H1 (cell line): ENCODE measurements around the gene MPHOSPH9. TPM values are rescaled to one million over a fixed set of nuclear protein-coding genes. Genes with fewer than 3 reads are reported as not detected.

Source experiments
- CTCF ChIA-PET: fragments of 300-600 bp; sonication (Branson Sonifier 250); formaldehyde crosslinking; loops from one replicate; lab custom pipeline; 2021; ENCODE audit not compliant: partially characterized antibody; lab: Charles Lee
- POLR2A ChIA-PET: fragments of 300-600 bp; sonication (Branson Sonifier 250); formaldehyde crosslinking; loops from one replicate; lab custom pipeline; 2021; ENCODE audit warnings: inconsistent platforms; ENCODE audit not compliant: partially characterized antibody; lab: Charles Lee
- DNase-seq, 2 experiments: peaks; one replicate each; pipeline versions ENCODE4 v3.0.0 to v3.0.0-alpha.2; 2010 to 2022; ENCODE audit warnings: low spot score in 2 of 2, low read depth in 1 of 2, mixed read lengths in 1 of 2
- FAIRE-seq: peaks from 2 replicates; lab custom pipeline; 2011; peaks lifted over from hg19 to GRCh38; lab: Jason Lieb, UNC
- H2AFZ ChIP-seq: 2 replicates; pipeline ENCODE4 v1.8.1; 2012; ENCODE audit warnings: low read length, inconsistent platforms
- H2AK5ac ChIP-seq: 2 replicates; pipeline ENCODE4 v1.6.1; 2013; ENCODE audit warnings: low read depth, low read length
- H2BK120ac ChIP-seq: replicated peaks from 2 replicates; pipeline ENCODE3; 2013; ENCODE audit warnings: low read depth, low read length, inconsistent platforms
- H2BK12ac ChIP-seq: 2 replicates; pipeline ENCODE4 v1.6.1; 2013; ENCODE audit warnings: low read depth, low read length
- H2BK15ac ChIP-seq: 2 replicates; pipeline ENCODE4 v1.6.1; 2013; ENCODE audit warnings: low read length
- H2BK20ac ChIP-seq: 2 replicates; pipeline ENCODE4 v1.6.1; 2013; ENCODE audit warnings: low read length
- H2BK5ac ChIP-seq: 2 replicates; pipeline ENCODE4 v1.6.1; 2013; ENCODE audit warnings: low read depth, low read length
- H3K14ac ChIP-seq: 2 replicates; pipeline ENCODE4 v1.6.1; 2013; ENCODE audit warnings: inconsistent platforms; ENCODE audit not compliant: insufficient read length
- H3K18ac ChIP-seq: 2 replicates; pipeline ENCODE4 v1.6.1; 2013; ENCODE audit warnings: low read length; ENCODE audit errors: extremely low read depth
- H3K23ac ChIP-seq: 2 replicates; pipeline ENCODE4 v1.6.1; 2013; ENCODE audit warnings: inconsistent platforms; ENCODE audit not compliant: insufficient read length
- H3K23me2 ChIP-seq: 2 replicates; pipeline ENCODE4 v1.6.1; 2013; ENCODE audit warnings: low read depth, low read length
- H3K27ac ChIP-seq: 2 replicates; pipeline ENCODE4 v1.6.1; 2011; ENCODE audit warnings: low read depth, low read length, inconsistent platforms
- H3K27me3 ChIP-seq, 4 experiments: replicated peaks in 1 of 4; 1 replicate in 1 of 4; 2 replicates in 3 of 4; pipeline versions ENCODE4 v1.6.1 to v1.8.1; 2011 to 2013; ENCODE audit warnings: low read length in 3 of 4, mild to moderate bottlenecking in 3 of 4, inconsistent platforms in 2 of 4, mixed read lengths in 2 of 4, moderate library complexity in 1 of 4; ENCODE audit not compliant: control insufficient read depth in 3 of 4, insufficient read depth in 3 of 4; ENCODE audit errors: extremely low read depth in 1 of 4
- H3K36me3 ChIP-seq, 4 experiments: 2 replicates each; pipeline versions ENCODE4 v1.6.1 to v1.8.1; 2011 to 2013; ENCODE audit warnings: mild to moderate bottlenecking in 4 of 4, low read length in 3 of 4, moderate library complexity in 2 of 4, control low read depth in 1 of 4, inconsistent platforms in 1 of 4; ENCODE audit not compliant: insufficient read depth in 4 of 4, control insufficient read depth in 2 of 4
- H3K4ac ChIP-seq: replicated peaks from 2 replicates; pipeline ENCODE3; 2013; ENCODE audit warnings: low read length, low read depth, mixed read lengths, inconsistent platforms; ENCODE audit not compliant: insufficient read length
- H3K4me1 ChIP-seq, 4 experiments: replicated peaks in 1 of 4; 1 replicate in 1 of 4; 2 replicates in 3 of 4; pipeline versions ENCODE4 v1.6.1 to v1.8.1; 2011 to 2013; ENCODE audit warnings: low read length in 3 of 4, inconsistent platforms in 2 of 4, mixed read lengths in 1 of 4; ENCODE audit not compliant: insufficient read depth in 4 of 4, control insufficient read depth in 3 of 4
- H3K4me2 ChIP-seq, 2 experiments: 2 replicates each; pipeline versions ENCODE4 v1.6.1 to v1.8.1; 2011 to 2013; ENCODE audit warnings: low read depth in 2 of 2, low read length in 2 of 2, control low read depth in 1 of 2, inconsistent platforms in 1 of 2, mild to moderate bottlenecking in 1 of 2; ENCODE audit not compliant: insufficient read depth in 1 of 2
- H3K4me3 ChIP-seq, 4 experiments: fragments of 200-600, 300-600 bp in 1 of 4; sonication (generic), shearing (Covaris generic), sonication (Bioruptor Twin) in 1 of 4; 2 replicates each; pipeline versions ENCODE4 v1.5.1 to v1.8.1; 2011 to 2016; ENCODE audit warnings: low read length in 4 of 4, low read depth in 3 of 4, control low read depth in 2 of 4, inconsistent platforms in 2 of 4, mild to moderate bottlenecking in 2 of 4, mixed read lengths in 1 of 4, moderate library complexity in 1 of 4; ENCODE audit not compliant: insufficient read depth in 2 of 4; ENCODE audit errors: extremely low read depth in 1 of 4
- H3K56ac ChIP-seq: replicated peaks from 2 replicates; pipeline ENCODE3; 2013; ENCODE audit warnings: low read depth, mild to moderate bottlenecking, mixed read lengths, low read length, inconsistent platforms; ENCODE audit not compliant: insufficient read length
- H3K79me1 ChIP-seq: 2 replicates; pipeline ENCODE4 v1.6.1; 2013; ENCODE audit warnings: low read depth, low read length, control low read depth
- H3K79me2 ChIP-seq, 2 experiments: 2 replicates each; pipeline versions ENCODE4 v1.6.1 to v1.8.1; 2012 to 2013; ENCODE audit warnings: low read length in 2 of 2, mild to moderate bottlenecking in 2 of 2, inconsistent platforms in 1 of 2; ENCODE audit not compliant: insufficient read depth in 2 of 2, control insufficient read depth in 1 of 2
- H3K9ac ChIP-seq, 4 experiments: replicated peaks in 1 of 4; 1 replicate in 1 of 4; 2 replicates in 3 of 4; pipeline versions ENCODE4 v1.6.1 to v1.8.1; 2011 to 2013; ENCODE audit warnings: low read depth in 3 of 4, low read length in 3 of 4, control low read depth in 2 of 4, mild to moderate bottlenecking in 2 of 4, moderate library complexity in 2 of 4, inconsistent platforms in 1 of 4; ENCODE audit errors: extremely low read depth in 1 of 4
- H3K9me3 ChIP-seq, 2 experiments: 2 replicates each; pipeline versions ENCODE4 v1.6.1 to v1.8.1; 2012 to 2013; ENCODE audit warnings: mild to moderate bottlenecking in 2 of 2, moderate library complexity in 2 of 2, control low read depth in 1 of 2, inconsistent platforms in 1 of 2, low read depth in 1 of 2, low read length in 1 of 2, mixed read lengths in 1 of 2; ENCODE audit not compliant: insufficient read depth in 2 of 2
- H4K20me1 ChIP-seq, 2 experiments: replicated peaks in 1 of 2; 2 replicates each; pipeline versions ENCODE3 to v1.8.1; 2011 to 2013; ENCODE audit warnings: inconsistent platforms in 2 of 2, low read length in 2 of 2, mild to moderate bottlenecking in 1 of 2; ENCODE audit not compliant: insufficient read depth in 2 of 2, control insufficient read depth in 1 of 2
- H4K5ac ChIP-seq: 2 replicates; pipeline ENCODE4 v1.6.1; 2013; ENCODE audit warnings: low read length, low read depth, mixed read lengths, inconsistent platforms; ENCODE audit not compliant: insufficient read length
- H4K8ac ChIP-seq: 2 replicates; pipeline ENCODE4 v1.8.0; 2013; ENCODE audit warnings: mild to moderate bottlenecking, moderate library complexity, low read length, inconsistent platforms; ENCODE audit not compliant: insufficient read depth; ENCODE audit errors: extremely low read depth
- H4K91ac ChIP-seq: replicated peaks from 2 replicates; pipeline ENCODE3; 2013; ENCODE audit warnings: low read length, mixed read lengths, inconsistent platforms; ENCODE audit not compliant: insufficient read length
- RAD21 ChIP-seq, 2 experiments: IDR thresholded peaks in 1 of 2; conservative IDR thresholded peaks in 1 of 2; 2 replicates each; pipeline ENCODE4 v1.6.1; 2011; ENCODE audit warnings: low read depth in 2 of 2, low read length in 2 of 2, improper control_type of control experiment in 1 of 2, inconsistent platforms in 1 of 2, mild to moderate bottlenecking in 1 of 2, moderate library complexity in 1 of 2
- ZNF274 ChIP-seq: IDR thresholded peaks from 2 replicates; pipeline ENCODE4 v1.7.0; 2012; ENCODE audit warnings: low read length, borderline replicate concordance; ENCODE audit errors: extremely low read depth
- WGBS, 2 experiments: shearing (Covaris generic) in 1 of 2; methylation state at CpG; one replicate each; pipeline versions ENCODE4 v1.1.6 to v1.1.7; 2013 to 2015; ENCODE audit warnings: low lambda C conversion rate in 2 of 2, mixed read lengths in 2 of 2, inconsistent platforms in 1 of 2, low coverage in 1 of 2, missing lambda C conversion rate in 1 of 2; ENCODE audit not compliant: insufficient replicate concordance in 2 of 2, insufficient coverage in 1 of 2, insufficient read length in 1 of 2; ENCODE audit errors: extremely low coverage in 1 of 2, missing lambda C conversion rate in 1 of 2; 5-methylcytosine and 5-hydroxymethylcytosine counted together
- polyA plus RNA-seq, 7 experiments: library from polyadenylated mRNA; depleted of rRNA in 3 of 7; stranded (reverse) in 5 of 7; unstranded in 2 of 7; fragments of >200 nt in 5 of 7; fragments of 200-250 nt in 2 of 7; gene quantifications; 1 replicate in 5 of 7; 2 replicates in 1 of 7; 4 replicates in 1 of 7; pipeline versions ENCODE4 v1.2.1 to v1.2.3, GENCODE V29; 2011 to 2013; ENCODE audit warnings: missing spikeins in 2 of 7, mixed read lengths in 2 of 7
- total RNA-seq: library from RNA; stranded (reverse); fragmentation: NEBNext Ultra II Directional; extraction: Animal tissue kit (Norgen Biotek cat#: 25700); gene quantifications from 2 replicates; pipeline ENCODE4 v1.2.1, GENCODE V29; 2021

The MPHOSPH9 gene
- total and polyA plus RNA-seq, 2 of the 8 experiments (the other 6 are each of a cell fraction or from before 2014, with no cell fraction given) = 8.8 to 48.8 TPM

GRCh38 chr12:123142921-123143735 is 89.8 kb downstream of the MPHOSPH9 start:
- FAIRE-seq (no peak), DNase-seq (no peak)
- no peaks in the 10 kb centered on the region for H3K23me2 ChIP-seq
- no peak overlapping the region for H3K4me3 ChIP-seq
- H3K23ac ChIP-seq = no peak overlapping the region
- WGBS, 2 experiments = 92% methylated on average over 6 of the region's 11 CpGs; no CpG with 5 or more reads in 1 of the 2 experiments
- H3K27me3 ChIP-seq = peaks cover 0 to 5% (median under 1%) of the 10 kb centered on the region in 4 experiments; a peak in 3 of 7 replicates
- H2AFZ ChIP-seq = no peak overlapping the region
- H2BK12ac ChIP-seq = 0 out of 2 replicates have a peak overlapping the region, but pooled peaks have one; percentile 27
- H3K79me2 ChIP-seq = no peaks in the 10 kb centered on the region
- no peak overlapping the region for H3K14ac ChIP-seq
- no peak overlapping the region for H4K91ac ChIP-seq
- no peak overlapping the region for H3K27ac ChIP-seq
- no peak overlapping the region for H4K8ac ChIP-seq
- H2BK5ac ChIP-seq = no peak overlapping the region
- peaks cover 1 to 6% (median 4%) of the 10 kb centered on the region in 4 experiments; a peak in 4 of 7 replicates for H3K4me1 ChIP-seq
- H3K9me3 ChIP-seq = no peaks in the 10 kb centered on the region
- 0 out of 2 replicates have a peak overlapping the region, but pooled peaks have one; percentile 61 for H2BK15ac ChIP-seq
- no peak overlapping the region for H3K9ac ChIP-seq
- no peak overlapping the region for H4K5ac ChIP-seq
- no peak overlapping the region for H2BK120ac ChIP-seq
- CTCF ChIA-PET = interaction anchor here (0.8 to 1.8 kb wide), 7 partner anchors 9 to 100 kb away, joined by 3 to 6 read pairs (median 3); no protein-coding TSS in a partner anchor
- H3K56ac ChIP-seq = no peak overlapping the region
- no peaks in the 10 kb centered on the region for H4K20me1 ChIP-seq
- no peak overlapping the region for H3K4ac ChIP-seq
- no peaks in the 10 kb centered on the region for H3K36me3 ChIP-seq
- POLR2A ChIA-PET = interaction anchor here (0.6 to 2.1 kb wide), 3 partner anchors 90 to 170 kb away, joined by 3 to 8 read pairs (median 3); partner anchors contain the start of genes MPHOSPH9 and MTRFR
- no peak overlapping the region for H3K18ac ChIP-seq
- H2BK20ac ChIP-seq = no peak overlapping the region
- H3K79me1 ChIP-seq = no peaks in the 10 kb centered on the region
- no peak overlapping the region for H3K4me2 ChIP-seq
- no peak overlapping the region for H2AK5ac ChIP-seq
- no peak for TF ChIP-seq RAD21 (IDR thresholded peaks at IDR 0.05 in 1 of 2, conservative IDR thresholded peaks at IDR 0.05 in 1 of 2; ENCODE audit: low read depth in 2 of 2, low read length in 2 of 2)
- no peak for TF ChIP-seq ZNF274
